HG02759 (cell line): ENCODE data around the gene CD8A.
"Not testable (repeated sequence)": the region's sequence is repeated elsewhere in the genome, so short reads cannot be mapped to it uniquely, and the experiment has no call there.

ENCODE experiments used
- ATAC-seq: cut with Tn5 transposase; IDR thresholded peaks from one replicate; pipeline ENCODE4 v1.9.1; 2021; ENCODE audit warnings: mild to moderate bottlenecking, moderate library complexity; ENCODE audit not compliant: unreplicated experiment

The CD8A gene

DNA sequence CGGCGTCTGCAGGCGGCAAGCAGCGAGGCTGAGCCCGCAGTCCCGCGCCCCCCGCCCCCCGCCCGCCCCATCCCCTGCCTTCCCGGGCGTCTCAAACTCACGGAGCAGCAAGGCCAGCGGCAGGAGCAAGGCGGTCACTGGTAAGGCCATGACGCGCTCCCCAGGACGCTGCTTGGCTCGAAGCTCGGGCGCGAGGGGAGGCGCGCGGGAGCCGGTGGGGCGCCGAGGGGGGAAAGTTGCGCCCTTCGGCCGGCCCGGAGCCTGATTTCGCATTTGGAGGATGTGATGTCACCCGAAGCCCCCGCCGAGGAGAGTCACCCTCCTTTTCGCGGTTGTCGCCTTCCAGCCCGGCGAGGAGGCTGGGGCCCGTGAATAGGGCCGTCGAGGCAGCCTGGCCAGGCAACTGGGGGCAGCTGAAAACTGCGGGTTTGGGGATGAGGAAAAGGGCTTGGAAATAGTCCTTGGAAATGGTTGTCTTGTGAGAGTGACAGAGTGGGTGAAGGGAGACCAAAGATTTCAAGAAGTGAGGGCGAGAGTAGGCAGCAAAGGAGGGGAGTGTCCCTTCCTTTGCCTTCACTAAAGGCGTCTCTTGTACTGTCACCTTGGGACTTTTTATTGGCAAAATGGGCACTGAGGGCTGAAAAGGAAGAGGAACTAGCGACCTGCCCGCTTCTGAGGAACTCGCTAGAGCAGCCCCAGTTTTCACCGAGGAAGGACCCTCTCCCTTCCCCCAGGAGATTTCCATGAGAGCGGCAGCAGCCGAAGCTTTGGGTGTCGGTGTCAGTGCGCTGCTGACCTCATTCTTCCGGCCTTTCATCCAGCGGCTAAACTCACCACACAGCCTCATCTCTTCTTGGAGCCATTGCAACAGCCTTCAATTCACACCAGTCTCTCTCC, at the start of gene CD8A:
Gene CD8A, minus strand, starts transcription at position 238 of the 897 bp plus-strand sequence. Its CDS starts 88 bp downstream, at position 150.
- ATAC-seq = no peak

- ATAC-seq = not testable (repeated sequence)
These were observed 49.3 kb upstream of the CD8A start for GRCh38 chr2:86839871-86840548.

GRCh38 chr2:86839455-86839854, 48.7 kb upstream of the CD8A start:
- ATAC-seq = not testable (repeated sequence)

DNA sequence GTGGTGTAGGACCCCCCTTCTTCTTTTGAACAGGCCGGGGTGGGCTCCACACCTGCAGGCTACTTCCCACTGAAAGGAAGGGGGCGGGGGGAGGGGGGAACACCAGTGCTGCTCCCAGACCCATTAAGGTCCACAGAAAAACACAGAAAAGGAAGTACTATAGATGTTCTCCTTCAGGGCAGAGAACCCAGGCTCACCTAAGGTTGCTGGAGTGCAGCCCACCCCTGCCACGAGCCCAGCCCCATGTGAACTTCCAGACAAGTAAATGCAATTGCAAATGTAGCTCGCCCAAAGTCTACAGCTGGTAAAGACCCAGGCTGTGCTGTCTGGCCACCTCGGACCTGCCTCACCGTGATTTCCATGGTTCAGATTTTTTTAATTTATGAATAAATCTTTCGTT, 47.0 kb upstream of the CD8A start:
- not testable (repeated sequence) for ATAC-seq

DNA sequence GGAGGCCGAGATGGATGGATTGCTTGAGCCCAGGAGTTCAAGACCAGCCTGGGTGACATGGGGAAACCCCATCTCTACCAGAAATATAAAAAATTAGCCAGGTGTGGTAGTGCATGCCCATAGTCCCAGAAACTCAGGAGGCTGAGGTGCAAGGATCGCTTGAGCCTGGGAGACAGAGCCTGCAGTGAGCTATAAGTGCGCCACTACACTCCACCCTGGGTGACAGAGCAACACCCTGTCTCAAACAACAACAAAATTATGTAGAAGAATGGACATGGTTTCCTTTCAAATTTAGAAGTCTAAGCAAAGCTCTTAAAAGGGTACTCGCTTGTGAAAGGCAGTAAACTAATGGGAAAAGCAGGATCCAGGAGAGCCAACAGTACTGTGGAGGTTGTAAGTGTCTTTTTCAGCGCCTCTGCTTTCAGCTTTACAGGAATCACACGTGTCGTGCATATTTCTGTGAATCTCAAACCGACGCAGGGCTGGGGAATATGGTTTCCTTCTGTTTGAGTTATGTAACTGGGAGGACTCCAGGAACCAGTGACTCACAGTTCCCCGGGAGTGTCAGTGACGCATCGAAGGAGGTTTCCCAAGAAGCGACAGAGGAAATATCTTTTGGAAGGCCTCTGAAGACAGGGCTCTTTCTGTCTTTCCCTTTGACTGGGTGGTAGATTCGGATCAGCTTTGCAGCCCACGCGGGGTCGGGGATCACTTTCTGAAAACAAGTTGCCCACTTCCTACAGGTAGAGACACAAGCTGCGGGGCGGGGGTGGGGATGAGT, 46.4 kb upstream of the CD8A start:
- ATAC-seq = not testable (repeated sequence)

- not testable (repeated sequence) for ATAC-seq
These were observed 44.8 kb upstream of the CD8A start for GRCh38 chr2:86835548-86835889.

- ATAC-seq = no peak
These were observed 42.6 kb upstream of the CD8A start for GRCh38 chr2:86833315-86833714.

DNA sequence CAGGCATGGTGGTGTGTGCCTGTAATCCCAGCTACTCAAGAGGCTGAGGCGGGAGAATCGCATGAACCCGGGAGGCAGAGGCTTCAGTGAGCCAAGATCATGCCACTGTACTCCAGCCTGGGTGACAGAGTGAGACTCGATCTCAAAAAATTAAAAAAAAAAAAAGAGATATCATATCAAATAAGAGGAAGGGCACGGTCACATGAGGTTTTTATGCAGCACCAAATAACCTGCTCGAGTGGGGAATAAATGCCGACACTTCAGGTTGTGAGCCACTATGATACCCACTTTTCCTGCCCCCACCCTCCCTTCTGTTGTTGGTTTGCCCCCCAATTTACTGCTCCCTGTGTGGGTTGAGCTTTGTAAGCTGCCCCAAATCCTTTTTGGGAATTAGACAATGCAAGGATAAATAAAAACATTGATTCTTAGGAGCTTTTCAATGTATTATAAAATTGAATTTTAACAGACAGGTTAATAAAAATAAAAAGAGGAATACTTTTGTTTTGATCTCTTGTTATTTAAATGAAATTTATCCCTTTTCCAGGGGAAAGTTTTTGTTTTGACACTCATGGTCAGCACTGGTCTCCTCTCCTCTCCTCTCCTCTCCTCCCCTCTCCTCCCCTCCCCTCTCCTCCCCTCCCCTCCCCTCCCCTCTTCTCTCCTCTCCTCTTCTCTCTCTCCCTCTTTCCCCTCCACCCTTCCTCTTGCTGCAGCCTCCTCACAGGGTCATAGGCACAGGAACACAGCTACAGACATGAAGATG, 41.8 kb upstream of the CD8A start:
- ATAC-seq = no peak

- ATAC-seq = no peak
These were observed 40.8 kb upstream of the CD8A start for GRCh38 chr2:86831537-86831936.

DNA sequence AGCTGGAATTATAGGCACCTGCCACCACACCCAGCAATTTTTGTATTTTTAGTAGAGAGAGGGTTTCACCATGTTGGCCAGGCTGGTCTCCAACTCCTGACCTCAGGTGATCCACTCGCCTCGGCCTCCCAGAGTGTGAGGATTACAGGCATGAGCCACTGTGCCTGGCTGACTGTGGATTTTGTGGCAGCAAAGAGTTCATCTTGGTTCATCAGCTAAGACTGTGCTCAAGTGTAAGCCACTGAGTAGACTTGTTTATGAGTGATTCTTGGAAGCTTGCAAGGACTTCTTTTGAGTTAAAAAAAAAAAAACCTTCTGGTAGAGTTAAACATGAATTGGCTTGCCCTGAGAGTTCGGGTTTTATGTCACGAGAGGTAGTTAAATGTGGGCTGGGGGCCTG, 36.2 kb upstream of the CD8A start:
- no peak for ATAC-seq

DNA sequence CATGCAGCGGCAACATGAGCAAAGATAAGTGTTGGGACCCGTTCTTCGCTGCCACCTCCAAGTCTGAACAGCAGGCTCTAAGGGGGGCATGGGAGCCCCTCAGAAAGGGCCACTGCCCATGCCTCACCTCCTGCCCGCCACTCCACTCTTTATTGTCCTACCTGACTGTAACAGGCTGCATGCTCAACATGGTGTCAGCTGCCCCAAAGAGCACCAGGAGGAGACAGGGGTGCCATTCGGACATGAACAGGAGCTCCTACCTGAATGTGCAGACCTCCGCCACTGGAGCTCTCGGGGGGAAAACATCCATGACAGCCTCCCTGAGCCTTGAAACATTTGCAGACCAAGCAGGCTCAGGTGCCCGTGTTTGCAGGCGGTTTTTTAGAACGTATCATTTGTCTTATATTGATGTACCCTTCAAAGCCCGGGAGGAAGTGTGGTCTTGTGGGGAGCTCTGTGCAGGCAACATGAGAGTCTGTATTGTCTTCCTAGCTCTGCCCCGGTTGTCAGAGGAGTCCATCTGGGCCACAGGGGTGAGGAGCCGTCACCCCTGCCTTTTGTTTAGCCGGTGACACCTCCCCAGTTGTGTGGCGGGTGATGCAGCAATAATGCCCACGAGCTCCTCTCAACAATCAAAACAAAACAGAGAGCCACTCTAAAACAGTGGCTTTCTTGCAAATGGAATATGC, 35.1 kb upstream of the CD8A start:
- no peak for ATAC-seq

GRCh38 chr2:86825036-86825692, 34.5 kb upstream of the CD8A start:
- no peak for ATAC-seq

GRCh38 chr2:86822668-86823345, 32.1 kb upstream of the CD8A start:
- no peak for ATAC-seq

DNA sequence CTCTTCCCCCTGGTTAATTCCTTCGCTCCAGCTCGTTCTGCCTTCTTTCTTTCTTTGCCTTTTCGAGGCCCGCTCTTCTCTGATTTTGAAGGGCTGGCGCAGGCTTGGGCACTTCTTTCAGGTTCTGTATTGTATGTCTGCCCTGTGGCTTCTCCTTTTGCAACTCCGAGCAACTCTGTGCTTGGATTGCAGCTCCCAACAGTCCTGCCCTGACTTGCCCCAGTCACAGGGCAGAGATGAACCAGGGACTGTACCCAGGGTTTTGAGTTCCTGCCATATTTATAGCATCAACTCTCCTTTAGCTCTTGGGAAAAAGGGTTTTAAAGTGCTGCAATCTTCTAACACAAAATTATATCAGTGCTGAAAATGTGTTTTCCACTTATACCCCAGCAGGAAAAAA, 31.1 kb upstream of the CD8A start:
- ATAC-seq = no peak

DNA sequence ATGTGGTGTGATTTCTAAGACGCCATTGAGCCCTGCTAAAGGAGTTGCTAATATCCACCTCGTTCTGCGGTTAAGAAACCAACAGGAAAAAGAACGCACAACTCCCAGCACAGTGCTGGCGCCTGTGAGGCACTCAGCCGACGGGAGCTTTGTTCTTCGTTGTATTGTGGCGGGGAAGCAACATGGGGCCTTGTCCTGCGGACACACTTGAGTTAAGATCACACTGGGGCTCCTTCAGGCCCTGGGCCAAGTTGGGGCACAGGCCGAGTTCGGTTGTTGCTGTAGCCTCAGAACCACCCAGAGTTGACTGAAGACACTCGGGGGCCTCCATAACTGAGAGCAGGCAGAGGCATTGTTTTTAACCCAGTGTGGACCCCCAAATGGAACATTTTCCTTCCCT, 30.6 kb upstream of the CD8A start:
- ATAC-seq = no peak

DNA sequence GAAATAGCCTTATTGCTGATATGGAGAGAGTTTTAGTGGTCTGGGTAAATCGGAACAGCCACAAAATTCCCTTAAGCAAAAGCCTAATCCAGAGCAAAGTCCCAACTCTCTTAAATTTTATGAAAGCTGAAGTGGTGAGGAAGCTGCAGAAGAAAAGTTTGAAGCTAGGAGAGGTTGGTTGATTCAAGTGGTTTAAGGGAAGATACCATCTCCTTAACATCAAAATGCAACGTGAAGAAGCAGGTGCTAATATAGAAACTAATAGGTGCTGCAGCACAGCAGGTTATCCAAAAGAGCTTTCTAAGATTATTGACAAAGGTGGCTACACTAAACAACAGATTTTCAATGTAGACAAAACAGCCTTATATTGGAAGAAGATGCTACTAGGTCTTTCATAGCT, 28.2 kb upstream of the CD8A start:
- no peak for ATAC-seq

GRCh38 chr2:86818114-86818801, 27.5 kb upstream of the CD8A start:
- no peak for ATAC-seq

- no peak for ATAC-seq
These were observed 24.9 kb upstream of the CD8A start for GRCh38 chr2:86815611-86816010.
